ENCODE data around the gene MPPED2.

DNA sequence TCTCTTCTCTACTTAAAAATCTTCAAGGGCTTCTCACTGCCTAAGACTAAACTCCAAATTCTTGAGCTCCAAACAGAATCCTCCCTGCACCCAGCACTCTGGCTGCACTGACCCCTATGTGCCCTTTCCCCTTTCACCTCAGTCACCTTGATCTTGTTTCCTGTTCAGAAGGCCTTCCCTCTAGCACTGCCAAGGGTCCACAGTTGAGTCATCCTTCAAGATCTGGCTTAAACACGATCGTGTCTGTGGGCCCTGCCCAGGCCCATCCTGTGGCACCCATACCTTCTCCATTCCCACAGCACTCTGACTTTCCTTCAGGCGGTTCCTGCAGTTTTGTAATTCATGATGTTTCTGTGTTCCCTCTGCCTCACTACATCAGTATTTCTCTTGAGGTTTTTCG, 134.0 kb downstream of the MPPED2 start:
- TF ChIP-seq CTCF (IDR thresholded peaks at IDR 0.05; ENCODE audit: insufficient read depth, low read length) (no peak), REST (IDR thresholded peaks at IDR 0.05; ENCODE audit: insufficient replicate concordance, low read depth) (no peak), GABPA (IDR thresholded peaks at IDR 0.05; ENCODE audit: low read depth) (no peak), SPI1 (IDR thresholded peaks at IDR 0.05; ENCODE audit: borderline replicate concordance, low read depth) (no peak), POLR2AphosphoS5 (IDR thresholded peaks at IDR 0.05; ENCODE audit: low read depth) (no peak)

All from HL-60 (cell line).